K562 (cell line): ENCODE data around the gene SIKE1. TPM values are rescaled to one million over a fixed set of nuclear protein-coding genes. Genes with fewer than 3 reads are reported as not detected.
A peak's percentile ranks its signal among the peaks of the same experiment; 100 is the strongest.

Source experiments
- DPF2 ChIP-seq: fragments of 450-650 bp; IDR thresholded peaks from 2 replicates; pipeline ENCODE4 v1.6.1; 2016
- EP300 ChIP-seq: IDR thresholded peaks from 2 replicates; pipeline ENCODE4 v1.6.1; 2012; ENCODE audit warnings: low read length, improper control_type of control experiment
- ETV1 ChIP-seq: fragments of 450-650 bp; conservative IDR thresholded peaks from 2 replicates; pipeline ENCODE4 v1.6.1; 2016; ENCODE audit warnings: missing genetic modification characterization, control low read depth, low read depth, missing compliant biosample characterization
- HLTF ChIP-seq: fragments of 450-650 bp; IDR thresholded peaks from 2 replicates; pipeline ENCODE4 v1.6.1; 2016
- HNRNPH1 ChIP-seq: fragments of 200-400 bp; formaldehyde crosslinking; optimal IDR thresholded peaks from 2 replicates; pipeline ENCODE3; 2017; ENCODE audit warnings: low read depth, mild to moderate bottlenecking, low read length, moderate library complexity
- HOXB6 ChIP-seq: fragments of 250-450 bp; sonication (Bioruptor Pico); IDR thresholded peaks from 2 replicates; pipeline ENCODE4 v1.5.1; 2022; ENCODE audit warnings: mild to moderate bottlenecking, borderline replicate concordance
- KDM1A ChIP-seq, 2 experiments: fragments of 450-650 bp; IDR thresholded peaks; 2 replicates each; pipeline ENCODE4 v1.6.1; 2016; ENCODE audit warnings: mild to moderate bottlenecking in 2 of 2
- MAZ ChIP-seq, 2 experiments: fragments of 450-650 bp in 1 of 2; sonication (generic) in 1 of 2; formaldehyde crosslinking; IDR thresholded peaks in 1 of 2; conservative IDR thresholded peaks in 1 of 2; 2 replicates each; pipeline versions ENCODE4 v1.4.0 to v1.5.0; 2020; ENCODE audit warnings: mild to moderate bottlenecking in 1 of 2, missing genetic modification reagents in 1 of 2
- MCM3 ChIP-seq: fragments of 450-650 bp; IDR thresholded peaks from 2 replicates; pipeline ENCODE4 v1.6.1; 2016
- NBN ChIP-seq: fragments of 450-650 bp; IDR thresholded peaks from 2 replicates; pipeline ENCODE4 v1.6.1; 2016; ENCODE audit warnings: low read depth, mild to moderate bottlenecking
- NFE2 ChIP-seq: IDR thresholded peaks from 2 replicates; pipeline ENCODE4 v1.6.1; 2014; ENCODE audit warnings: antibody characterized with exemption, low read depth
- POLR3G ChIP-seq: IDR thresholded peaks from 2 replicates; pipeline ENCODE4 v1.6.1; 2011; ENCODE audit not compliant: insufficient read length, insufficient replicate concordance; ENCODE audit errors: extremely low read depth
- PRMT5 ChIP-seq: sonication (generic); formaldehyde crosslinking; IDR thresholded peaks from 2 replicates; pipeline ENCODE4 v1.5.0; 2020; ENCODE audit warnings: missing genetic modification reagents
- REST ChIP-seq, 2 experiments: fragments of 450-650 bp; formaldehyde crosslinking in 1 of 2; IDR thresholded peaks; 2 replicates each; pipeline versions ENCODE4 v1.4.0 to v1.6.1; 2014 to 2020; ENCODE audit warnings: mild to moderate bottlenecking in 2 of 2, borderline replicate concordance in 1 of 2, low read depth in 1 of 2
- TCF7L2 ChIP-seq: fragments of 150-350 bp; IDR thresholded peaks from 2 replicates; pipeline ENCODE4 v1.6.1; 2016; ENCODE audit warnings: low read depth, mild to moderate bottlenecking, low read length, moderate library complexity
- TGIF2 ChIP-seq: sonication (generic); formaldehyde crosslinking; IDR thresholded peaks from 2 replicates; pipeline ENCODE4 v1.8.1; 2022; ENCODE audit warnings: mild to moderate bottlenecking, missing genetic modification reagents, moderate library complexity
- THRA ChIP-seq: fragments of 450-650 bp; IDR thresholded peaks from 2 replicates; pipeline ENCODE4 v1.6.1; 2017; ENCODE audit warnings: mild to moderate bottlenecking, moderate library complexity
- ZC3H8 ChIP-seq: fragments of 450-650 bp; IDR thresholded peaks from 2 replicates; pipeline ENCODE4 v1.6.1; 2017
- ZFP30 ChIP-seq: fragments of 250-450 bp; sonication (Bioruptor Pico); IDR thresholded peaks from 2 replicates; pipeline ENCODE4 v1.8.0; 2022; ENCODE audit warnings: moderate library complexity, mild to moderate bottlenecking, inconsistent platforms, borderline replicate concordance
- ZNF232 ChIP-seq: sonication (generic); formaldehyde crosslinking; IDR thresholded peaks from 2 replicates; pipeline ENCODE4 v1.8.0; 2022; ENCODE audit warnings: mild to moderate bottlenecking, missing genetic modification reagents
- ZNF785 ChIP-seq: fragments of 250-450 bp; sonication (Bioruptor Pico); IDR thresholded peaks from 2 replicates; pipeline ENCODE4 v1.4.0; 2020; ENCODE audit warnings: mild to moderate bottlenecking
- polyA plus RNA-seq, 8 experiments: library from polyadenylated mRNA; depleted of rRNA in 4 of 8; stranded (reverse) in 5 of 8; unstranded in 3 of 8; fragments of >200 nt; fragmentation: Nextera tagmentation in 2 of 8; fragmentation: Illumina TruSeq in 1 of 8; extraction: Ambion mirVana in 2 of 8; extraction: Trizol in 1 of 8; gene quantifications; 2 replicates each; pipeline versions ENCODE4 v1.2.1 to v1.2.3, GENCODE V29; 2011 to 2014; ENCODE audit warnings: inconsistent platforms in 1 of 8, missing spikeins in 1 of 8
- total RNA-seq, 7 experiments: library from RNA; depleted of rRNA in 6 of 7; stranded (reverse); fragments of >200 nt in 6 of 7; fragmentation: Illumina TruSeq in 2 of 7; extraction: Trizol in 2 of 7; gene quantifications; 2 replicates each; pipeline versions ENCODE4 v1.2.1 to v1.2.3, GENCODE V29; 2011 to 2021; ENCODE audit warnings: low replicate concordance in 1 of 7

The SIKE1 gene
- total and polyA plus RNA-seq, 9 of the 15 experiments (the other 6 are each of a cell fraction or from before 2014, with no cell fraction given) = 21.8 to 144 (median 76.3) TPM

GRCh38 chr1:114780344-114781226 lies at the start of gene SIKE1 (continued):
- TF ChIP-seq REST (IDR thresholded peaks at IDR 0.05; ENCODE audit: borderline replicate concordance) = no peak
- TF ChIP-seq REST (CRISPR knock-in tag; IDR thresholded peaks at IDR 0.05; ENCODE audit: low read depth) = no peak
- TF ChIP-seq ZFP30 = no peak
- no peak for TF ChIP-seq HNRNPH1
- TF ChIP-seq ZC3H8 = no peak
- no peak for TF ChIP-seq KDM1A (IDR thresholded peaks at IDR 0.05)
- TF ChIP-seq MCM3 = no peak
- TF ChIP-seq POLR3G = no peak
- no peak for TF ChIP-seq TCF7L2
- no peak for TF ChIP-seq ZNF785 (CRISPR knock-in tag)
- TF ChIP-seq NFE2 = no peak
- TF ChIP-seq MAZ (CRISPR knock-in tag; conservative IDR thresholded peaks at IDR 0.05 in 1 of 2, IDR thresholded peaks at IDR 0.05 in 1 of 2) = peak; percentile 72 to 89
- TF ChIP-seq ETV1 (tag) = peak; percentile 91
- 0 out of 2 replicates have a peak, but pooled peaks have one; percentile 15 for TF ChIP-seq HLTF
- no peak for TF ChIP-seq TGIF2 (CRISPR knock-in tag)
- no peak for TF ChIP-seq EP300
- TF ChIP-seq ZNF232 (CRISPR knock-in tag) = no peak
- peak; percentile 74 for TF ChIP-seq THRA
- TF ChIP-seq HOXB6 (CRISPR knock-in tag) = 0 out of 2 replicates have a peak, but pooled peaks have one; percentile 30
- peak; percentile 82 for TF ChIP-seq DPF2
- peak; percentile 67 for TF ChIP-seq NBN
- no peak for TF ChIP-seq PRMT5 (CRISPR knock-in tag)
